HG02938 (cell line): ENCODE measurements around the gene HMHB1.

Source experiments
- ATAC-seq: cut with Tn5 transposase; IDR thresholded peaks from one replicate; pipeline ENCODE4 v1.9.1; 2021; ENCODE audit warnings: mild to moderate bottlenecking, moderate library complexity; ENCODE audit not compliant: unreplicated experiment

The HMHB1 gene

DNA sequence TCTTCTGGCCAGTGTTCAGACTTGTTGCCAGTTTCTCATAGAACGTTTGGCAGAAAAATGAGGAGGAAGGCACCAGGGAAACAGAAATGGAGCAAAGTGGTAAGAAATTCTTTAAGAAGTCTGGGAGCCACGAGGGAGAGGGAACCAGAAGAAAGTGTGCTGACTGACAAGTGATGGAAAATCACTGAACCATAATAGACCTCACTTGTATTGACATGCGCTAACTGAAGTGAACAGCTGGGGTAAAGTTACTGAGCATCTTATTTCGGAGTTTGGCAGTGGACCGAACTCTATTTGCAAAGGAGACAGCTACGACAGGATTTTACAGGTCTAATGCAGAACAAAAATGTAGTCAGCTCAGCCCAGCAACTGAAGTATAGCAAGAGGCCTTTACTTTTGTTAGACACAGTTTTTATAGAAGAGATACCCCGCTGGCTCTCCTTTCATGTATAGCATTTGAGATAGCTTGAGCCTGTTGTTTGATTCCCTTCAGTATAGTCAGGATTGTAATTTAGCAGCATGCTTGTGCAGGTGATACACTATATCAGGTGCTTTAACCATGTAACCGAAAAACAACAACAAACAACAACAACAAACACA lies 53.6 kb downstream of the HMHB1 start:
- no peak for ATAC-seq
